Thyroid gland (tissue), 4 donors: Measurements from ENCODE around the gene SPIC.

Experiments used
- CTCF ChIP-seq, 6 experiments: fragments of 200-600 bp in 3 of 6; fragments of 450-650 bp in 3 of 6; sonication (generic) in 3 of 6; IDR thresholded peaks; one replicate each; pipeline ENCODE4 v1.5.1; 2016 to 2019; ENCODE audit warnings: antibody characterized with exemption in 6 of 6, mild to moderate bottlenecking in 2 of 6, inconsistent platforms in 1 of 6, moderate library complexity in 1 of 6
- POLR2A ChIP-seq, 2 donors: fragments of 450-650 bp; IDR thresholded peaks; one replicate each; pipeline ENCODE4 v1.6.1; 2017; ENCODE audit warnings: antibody characterized with exemption in 2 of 2, mild to moderate bottlenecking in 2 of 2, moderate library complexity in 1 of 2

- TF ChIP-seq CTCF (IDR thresholded peaks at IDR 0.05): no peak
- no peak for TF ChIP-seq POLR2A (IDR thresholded peaks at IDR 0.05)
Measured at GRCh38 chr12:101485021-101485420, 9.9 kb downstream of the SPIC start.
